Adrenal gland (tissue), 12 donors: ENCODE measurements around the gene CD8B2. TPM values are rescaled to one million over a fixed set of nuclear protein-coding genes. Genes with fewer than 3 reads are reported as not detected.
A peak's percentile ranks its signal among the peaks of the same experiment; 100 is the strongest.

Experiments used
- DNase-seq, 7 donors: peaks; one replicate each; pipeline ENCODE4 v3.0.0-alpha.2; 2019 to 2020
- H3K27ac ChIP-seq, 5 donors: fragments of 200-600 bp; sonication (generic) in 4 of 5; 1 replicate in 3 of 5; 2 replicates in 2 of 5; pipeline versions ENCODE4 v1.5.1 to v1.8.0; 2016 to 2020; ENCODE audit warnings: mild to moderate bottlenecking in 1 of 5
- H3K27me3 ChIP-seq: fragments of 200-600 bp; 2 replicates; pipeline ENCODE4 v1.8.0; 2021
- H3K36me3 ChIP-seq, 2 donors: fragments of 200-600 bp; replicated peaks in 1 of 2; 1 replicate in 1 of 2; 2 replicates in 1 of 2; pipeline versions ENCODE4 v1.5.1 to v1.8.0; 2018 to 2022
- H3K4me1 ChIP-seq, 2 donors: fragments of 200-600 bp; replicated peaks in 1 of 2; 1 replicate in 1 of 2; 2 replicates in 1 of 2; pipeline versions ENCODE4 v1.5.1 to v1.8.0; 2018 to 2021
- H3K4me3 ChIP-seq, 4 donors: fragments of 200-600 bp; sonication (generic) in 3 of 4; one replicate each; pipeline ENCODE4 v1.5.1; 2016 to 2018
- H3K9me3 ChIP-seq, 3 donors: fragments of 200-600 bp; sonication (generic) in 1 of 3; replicated peaks in 1 of 3; 1 replicate in 2 of 3; 2 replicates in 1 of 3; pipeline versions ENCODE4 v1.5.1 to v1.8.0; 2016 to 2021
- POLR2A ChIP-seq, 2 donors: fragments of 450-650 bp; IDR thresholded peaks; one replicate each; pipeline ENCODE4 v1.6.1; 2017; ENCODE audit warnings: antibody characterized with exemption in 2 of 2, mild to moderate bottlenecking in 2 of 2, moderate library complexity in 1 of 2
- WGBS, 4 donors: extraction: QIAGEN DNeasy Blood & Tissue Kit in 2 of 4; methylation state at CpG; one replicate each; pipeline versions ENCODE4 v1.1.5 to v1.1.7; 2013 to 2017; 5-methylcytosine and 5-hydroxymethylcytosine counted together
- intact Hi-C, 2 donors: fragments of 100-400 bp; cut with DNase I; formaldehyde crosslinking; loops; one replicate each; pipeline versions ENCODE4 v1.14.1 to v1.15.0; 2022 to 2023
- polyA plus RNA-seq, 3 donors: library from polyadenylated mRNA; stranded (reverse); fragments of 200-250 nt in 2 of 3; fragments of 350-450 nt in 1 of 3; fragmentation: Illumina TruSeq in 1 of 3; extraction: RNeasy Lipid Tissue Mini Kit (QIAGEN cat#74804) in 1 of 3; gene quantifications; one replicate each; pipeline ENCODE4 v1.2.3, GENCODE V29; 2013 to 2014
- total RNA-seq, 9 donors: library from RNA; depleted of rRNA in 4 of 9; stranded (reverse); fragments of >200 nt in 4 of 9; fragments of 120-200 nt in 1 of 9; fragmentation: NEBNext Ultra II Directional in 1 of 9; extraction: Animal tissue kit (Norgen Biotek cat#: 25700) in 1 of 9; gene quantifications; one replicate each; pipeline versions ENCODE4 v1.1.0 to v1.2.4, GENCODE V29; 2013 to 2023
- TF ChIP-seq, protein P1 (sequence below), 6 experiments: fragments of 450-650 bp in 4 of 6; fragments of 200-600 bp in 2 of 6; sonication (generic) in 1 of 6; IDR thresholded peaks; 1 replicate in 5 of 6; 2 replicates in 1 of 6; pipeline versions ENCODE4 v1.5.1 to v1.8.0; 2016 to 2021; ENCODE audit warnings: antibody characterized with exemption in 6 of 6, mild to moderate bottlenecking in 2 of 6, moderate library complexity in 1 of 6
- donor health status: healthy with polysubstance abuse.
- donor health status: Bipolar disorder and iron deficiency.
- donor health status: DM: yes; HTN: yes; CAD: no.
- donor health status: DM: no; HTN: no; CAD: no.
- donor health status: DM: no; HTN: no; CAD: no.
- donor health status: DM: yes; HTN: yes; CAD: no.

CD8B2 gene
- total and polyA plus RNA-seq, 12 donors: not detected

DNA sequence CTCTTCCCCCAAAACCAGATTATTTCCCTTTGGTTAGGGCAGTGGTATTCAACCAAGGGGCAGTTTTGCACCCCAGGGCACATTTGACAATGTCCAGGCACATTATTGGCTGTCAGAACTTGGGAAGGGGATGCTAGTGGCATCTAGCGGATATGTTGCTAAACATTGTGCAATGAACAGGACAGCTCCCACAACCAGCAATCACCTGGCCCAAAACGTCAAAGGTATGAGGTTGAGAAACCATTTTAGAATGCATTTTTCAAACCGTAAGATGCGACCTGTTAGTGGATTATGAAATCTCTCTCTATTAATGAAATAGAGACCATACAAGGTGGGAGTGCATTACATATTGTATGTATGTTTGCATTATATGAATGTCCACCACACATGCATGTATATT is 54.2 kb downstream of the CD8B2 start:
- no peak overlapping the region for H3K27ac ChIP-seq
- 76 to 83% (median 79%) methylated on average over 4 of the region's 4 CpGs for WGBS, 4 donors
- H3K4me1 ChIP-seq: peaks cover 0 to 6% of the 10 kb centered on the region in 2 donors
- intact Hi-C loops: loop anchor here in 1 of 2 donors (5.0 kb wide), 1 partner anchor 434 kb away; no protein-coding TSS in a partner anchor
- H3K4me3 ChIP-seq: no peak overlapping the region
- no peaks in the 10 kb centered on the region for H3K36me3 ChIP-seq
- no peak for TF ChIP-seq POLR2A (IDR thresholded peaks at IDR 0.05)
- TF ChIP-seq, protein P1, sequence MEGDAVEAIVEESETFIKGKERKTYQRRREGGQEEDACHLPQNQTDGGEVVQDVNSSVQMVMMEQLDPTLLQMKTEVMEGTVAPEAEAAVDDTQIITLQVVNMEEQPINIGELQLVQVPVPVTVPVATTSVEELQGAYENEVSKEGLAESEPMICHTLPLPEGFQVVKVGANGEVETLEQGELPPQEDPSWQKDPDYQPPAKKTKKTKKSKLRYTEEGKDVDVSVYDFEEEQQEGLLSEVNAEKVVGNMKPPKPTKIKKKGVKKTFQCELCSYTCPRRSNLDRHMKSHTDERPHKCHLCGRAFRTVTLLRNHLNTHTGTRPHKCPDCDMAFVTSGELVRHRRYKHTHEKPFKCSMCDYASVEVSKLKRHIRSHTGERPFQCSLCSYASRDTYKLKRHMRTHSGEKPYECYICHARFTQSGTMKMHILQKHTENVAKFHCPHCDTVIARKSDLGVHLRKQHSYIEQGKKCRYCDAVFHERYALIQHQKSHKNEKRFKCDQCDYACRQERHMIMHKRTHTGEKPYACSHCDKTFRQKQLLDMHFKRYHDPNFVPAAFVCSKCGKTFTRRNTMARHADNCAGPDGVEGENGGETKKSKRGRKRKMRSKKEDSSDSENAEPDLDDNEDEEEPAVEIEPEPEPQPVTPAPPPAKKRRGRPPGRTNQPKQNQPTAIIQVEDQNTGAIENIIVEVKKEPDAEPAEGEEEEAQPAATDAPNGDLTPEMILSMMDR (IDR thresholded peaks at IDR 0.05): no peak
- H3K27me3 ChIP-seq: no peaks in the 10 kb centered on the region
- no peaks in the 10 kb centered on the region for H3K9me3 ChIP-seq
- DNase-seq: no peak

DNA sequence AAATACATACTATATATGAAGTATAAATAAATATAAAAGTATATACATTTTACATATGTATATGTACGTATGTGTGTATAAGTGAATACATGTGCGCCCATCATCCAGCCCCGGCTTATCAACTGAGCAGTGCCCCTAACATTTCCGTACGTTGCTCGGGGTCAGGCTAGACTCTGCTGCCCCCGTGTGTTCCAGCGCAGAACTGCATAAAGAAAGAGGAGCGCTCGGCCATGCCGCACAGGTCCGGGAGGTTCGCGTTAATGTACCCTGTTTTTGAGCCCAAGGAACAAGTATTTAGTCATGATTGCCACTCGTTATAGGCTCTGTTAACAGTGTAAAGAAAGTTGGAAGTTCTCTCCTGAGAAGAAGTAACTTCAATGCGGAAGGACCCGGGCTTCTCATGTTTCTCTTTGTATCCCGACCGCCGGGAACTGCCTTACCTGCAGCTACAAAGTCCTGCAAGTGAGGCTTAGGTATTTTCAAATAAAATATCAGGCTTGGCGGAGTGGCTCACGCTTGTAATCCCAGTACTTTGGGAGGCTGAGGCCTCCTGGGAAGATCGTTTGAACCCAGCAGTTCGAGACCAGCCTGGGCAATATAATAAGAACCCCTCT is 55.7 kb downstream of the CD8B2 start:
- no peaks in the 10 kb centered on the region for H3K27me3 ChIP-seq
- no peaks in the 10 kb centered on the region for H3K9me3 ChIP-seq
- peaks cover 0 to 6% of the 10 kb centered on the region in 2 donors for H3K4me1 ChIP-seq
- intact Hi-C loops: loop anchor here in 1 of 2 donors (5.0 kb wide), 1 partner anchor 436 kb away; no protein-coding TSS in a partner anchor
- H3K36me3 ChIP-seq: no peaks in the 10 kb centered on the region
- 10 to 15% (median 14%) methylated on average over 24 of the region's 24 CpGs for WGBS, 4 donors
- DNase-seq: peak; percentile 46 to 85 (median 65)
- TF ChIP-seq POLR2A (IDR thresholded peaks at IDR 0.05): no peak
- TF ChIP-seq, protein P1 (IDR thresholded peaks at IDR 0.05): peak; percentile 58 to 93 (median 82)
- H3K4me3 ChIP-seq: peak overlapping the region in 1 of 4 donors; percentile 25
- no peak overlapping the region for H3K27ac ChIP-seq

DNA sequence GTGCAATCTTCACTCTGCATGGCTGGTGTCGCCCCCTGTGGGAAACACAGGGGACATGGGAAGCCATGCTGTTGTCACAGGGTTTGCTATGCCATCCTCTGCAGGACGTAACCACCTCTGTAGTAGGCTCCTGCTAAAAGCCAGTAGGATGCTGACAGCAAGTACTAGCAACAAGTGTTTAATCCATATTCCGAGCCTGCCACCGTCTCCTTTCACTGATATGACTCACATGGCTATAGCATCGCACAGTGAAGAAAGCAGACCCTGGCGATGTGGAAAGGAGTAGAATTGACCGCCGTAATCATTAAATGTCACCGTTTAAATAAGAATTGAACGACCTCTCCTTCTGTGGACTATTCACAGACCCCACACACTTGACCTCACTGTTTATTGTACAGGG is 57.8 kb downstream of the CD8B2 start:
- H3K4me3 ChIP-seq: no peak overlapping the region
- peaks cover 0 to 6% of the 10 kb centered on the region in 2 donors for H3K4me1 ChIP-seq
- DNase-seq: no peak
- no peak for TF ChIP-seq POLR2A (IDR thresholded peaks at IDR 0.05)
- TF ChIP-seq, protein P1 (IDR thresholded peaks at IDR 0.05): no peak
- WGBS, 4 donors: 86 to 92% (median 89%) methylated on average over 9 to 10 of the region's 10 CpGs
- H3K27ac ChIP-seq: no peak overlapping the region
- no peaks in the 10 kb centered on the region for H3K36me3 ChIP-seq
- intact Hi-C loops: no loop called here
- H3K9me3 ChIP-seq: no peaks in the 10 kb centered on the region
- no peaks in the 10 kb centered on the region for H3K27me3 ChIP-seq

DNA sequence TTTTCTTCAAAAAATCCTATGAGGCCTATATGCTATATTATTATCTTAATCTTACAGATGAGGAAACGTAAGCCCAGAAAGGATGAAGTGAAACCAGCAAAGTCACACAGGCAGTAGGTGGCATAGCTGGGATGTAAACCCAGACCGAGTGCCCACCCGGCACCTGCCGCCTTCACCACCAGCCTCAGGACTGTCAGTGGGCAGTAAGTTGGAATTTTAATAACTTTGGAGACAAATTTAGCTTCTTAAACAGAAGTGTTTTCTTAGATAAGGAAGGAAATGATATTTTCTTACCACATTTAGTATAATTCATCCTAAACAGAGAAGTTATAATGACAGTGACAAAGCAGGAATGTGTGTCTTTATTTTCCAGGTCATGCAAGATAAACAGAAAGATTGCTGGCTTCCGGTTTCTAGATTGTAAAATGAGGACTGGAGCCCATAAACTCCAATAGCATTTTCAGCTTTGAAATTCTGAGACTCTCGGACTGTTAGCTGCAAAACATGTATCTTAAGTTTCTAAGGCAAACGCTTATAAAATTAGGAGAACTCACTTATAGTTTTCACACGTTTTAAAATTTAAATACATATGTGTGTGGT is 59.3 kb downstream of the CD8B2 start:
- Histone ChIP-seq H3K9me3 (no peaks in the 10 kb centered on the region), H3K27ac (no peak overlapping the region), H3K4me3 (no peak overlapping the region), H3K36me3 (no peaks in the 10 kb centered on the region), H3K27me3 (no peaks in the 10 kb centered on the region), H3K4me1 (peaks cover 0 to 6% of the 10 kb centered on the region in 2 donors)
- 45 to 55% (median 50%) methylated on average over 8 of the region's 8 CpGs for WGBS, 4 donors
- intact Hi-C loops: no loop called here
- TF ChIP-seq POLR2A (IDR thresholded peaks at IDR 0.05): no peak
- TF ChIP-seq, protein P1 (IDR thresholded peaks at IDR 0.05): no peak
- DNase-seq: no peak
